HG03280 (cell line): ENCODE measurements around the gene CD38.
"Not testable (repeated sequence)": the region's sequence is repeated elsewhere in the genome, so short reads cannot be mapped to it uniquely, and the experiment has no call there.

Experiments
- ATAC-seq: cut with Tn5 transposase; IDR thresholded peaks from one replicate; pipeline ENCODE4 v1.9.1; 2021; ENCODE audit warnings: mild to moderate bottlenecking, moderate library complexity; ENCODE audit not compliant: unreplicated experiment

The CD38 gene

GRCh38 chr4:15778289-15779241, at the start of gene CD38:
Gene CD38 (plus strand): TSS chr4:15778328. CDS start chr4:15778415, 87 bp downstream.
- ATAC-seq: peak; percentile 73

- ATAC-seq: peak; percentile 48
These were observed 48.1 kb upstream of the CD38 start for GRCh38 chr4:15729910-15730533.

GRCh38 chr4:15733061-15733460, 45.1 kb upstream of the CD38 start:
- not testable (repeated sequence) for ATAC-seq

- no peak for ATAC-seq
These were observed 42.6 kb upstream of the CD38 start for GRCh38 chr4:15735536-15735935.

- ATAC-seq: no peak
These were observed 41.5 kb upstream of the CD38 start for GRCh38 chr4:15736514-15737050.

GRCh38 chr4:15737255-15737654, 40.9 kb upstream of the CD38 start:
- ATAC-seq: no peak

- ATAC-seq: no peak
These were observed 39.3 kb upstream of the CD38 start for GRCh38 chr4:15738877-15739276.

GRCh38 chr4:15740764-15741404, 37.2 kb upstream of the CD38 start:
- ATAC-seq: no peak

- ATAC-seq: no peak
These were observed 36.0 kb upstream of the CD38 start for GRCh38 chr4:15742083-15742582.

- ATAC-seq: no peak
These were observed 35.5 kb upstream of the CD38 start for GRCh38 chr4:15742637-15743036.

- no peak for ATAC-seq
These were observed 34.0 kb upstream of the CD38 start for GRCh38 chr4:15744016-15744545.

GRCh38 chr4:15746110-15746509, 32.0 kb upstream of the CD38 start:
- no peak for ATAC-seq

GRCh38 chr4:15749001-15749400, 29.1 kb upstream of the CD38 start:
- no peak for ATAC-seq

- no peak for ATAC-seq
These were observed 27.0 kb upstream of the CD38 start for GRCh38 chr4:15751153-15751552.

GRCh38 chr4:15753081-15753480, 25.0 kb upstream of the CD38 start:
- ATAC-seq: no peak

GRCh38 chr4:15753786-15754185, 24.3 kb upstream of the CD38 start:
- no peak for ATAC-seq

GRCh38 chr4:15754323-15754722, 23.8 kb upstream of the CD38 start:
- no peak for ATAC-seq

GRCh38 chr4:15755321-15756155, 22.6 kb upstream of the CD38 start:
- peak; percentile 35 for ATAC-seq

- peak; percentile 78 for ATAC-seq
These were observed 21.7 kb upstream of the CD38 start for GRCh38 chr4:15756361-15756861.

- ATAC-seq: no peak
These were observed 21.1 kb upstream of the CD38 start for GRCh38 chr4:15757054-15757453.
